GM10266 (cell line): ENCODE measurements around the gene CDH4.

Source experiments
- DNase-seq: peaks from one replicate; pipeline ENCODE4 v3.0.0; 2012; ENCODE audit errors: extremely low spot score
- TF ChIP-seq, protein P1 (sequence below): IDR thresholded peaks from 2 replicates; pipeline ENCODE4 v1.5.1; 2012; ENCODE audit warnings: mild to moderate bottlenecking, low read depth; ENCODE audit not compliant: control insufficient read depth, insufficient read depth; ENCODE audit errors: missing control alignments

The CDH4 gene

DNA sequence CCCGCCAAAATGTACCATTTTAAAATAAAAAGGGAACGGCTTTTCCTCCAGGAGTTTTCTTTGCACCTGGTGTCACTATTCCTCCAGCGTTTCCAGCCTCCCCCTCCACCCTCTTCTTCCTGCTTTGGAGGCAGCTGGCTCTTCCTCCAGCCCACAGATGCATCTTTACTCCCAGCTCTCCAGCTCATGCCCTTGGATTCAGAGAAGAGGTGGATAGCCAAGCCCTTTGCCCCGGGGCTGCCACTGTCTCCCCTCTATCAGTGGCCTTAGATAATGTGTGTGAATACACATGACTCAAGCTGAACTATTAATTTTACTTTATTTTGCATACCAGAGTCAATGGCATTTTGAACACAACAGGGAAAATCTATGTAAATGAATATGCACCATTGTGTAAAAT is 15.3 kb upstream of the CDH4 start:
- TF ChIP-seq, protein P1, sequence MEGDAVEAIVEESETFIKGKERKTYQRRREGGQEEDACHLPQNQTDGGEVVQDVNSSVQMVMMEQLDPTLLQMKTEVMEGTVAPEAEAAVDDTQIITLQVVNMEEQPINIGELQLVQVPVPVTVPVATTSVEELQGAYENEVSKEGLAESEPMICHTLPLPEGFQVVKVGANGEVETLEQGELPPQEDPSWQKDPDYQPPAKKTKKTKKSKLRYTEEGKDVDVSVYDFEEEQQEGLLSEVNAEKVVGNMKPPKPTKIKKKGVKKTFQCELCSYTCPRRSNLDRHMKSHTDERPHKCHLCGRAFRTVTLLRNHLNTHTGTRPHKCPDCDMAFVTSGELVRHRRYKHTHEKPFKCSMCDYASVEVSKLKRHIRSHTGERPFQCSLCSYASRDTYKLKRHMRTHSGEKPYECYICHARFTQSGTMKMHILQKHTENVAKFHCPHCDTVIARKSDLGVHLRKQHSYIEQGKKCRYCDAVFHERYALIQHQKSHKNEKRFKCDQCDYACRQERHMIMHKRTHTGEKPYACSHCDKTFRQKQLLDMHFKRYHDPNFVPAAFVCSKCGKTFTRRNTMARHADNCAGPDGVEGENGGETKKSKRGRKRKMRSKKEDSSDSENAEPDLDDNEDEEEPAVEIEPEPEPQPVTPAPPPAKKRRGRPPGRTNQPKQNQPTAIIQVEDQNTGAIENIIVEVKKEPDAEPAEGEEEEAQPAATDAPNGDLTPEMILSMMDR: no peak
- no peak for DNase-seq

DNA sequence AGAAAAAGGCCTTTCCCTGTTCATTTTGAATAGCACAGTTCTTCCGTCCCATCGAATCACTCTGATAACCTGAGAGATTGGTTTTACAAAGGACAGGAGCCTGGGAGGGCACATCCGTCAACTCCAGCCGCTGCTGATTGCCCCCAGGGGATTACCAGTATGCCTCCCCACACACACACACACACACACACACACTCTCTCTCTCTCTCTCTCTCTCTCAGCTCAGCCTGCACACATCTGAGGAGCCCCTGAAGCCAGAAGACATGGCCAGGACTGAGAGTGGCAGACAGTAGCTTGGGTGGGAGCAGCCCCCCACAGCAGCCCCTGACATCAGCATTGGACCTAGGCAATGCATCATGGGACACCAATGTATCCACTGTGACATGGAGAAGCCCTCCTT is 13.2 kb upstream of the CDH4 start:
- TF ChIP-seq, protein P1: no peak
- no peak for DNase-seq

DNA sequence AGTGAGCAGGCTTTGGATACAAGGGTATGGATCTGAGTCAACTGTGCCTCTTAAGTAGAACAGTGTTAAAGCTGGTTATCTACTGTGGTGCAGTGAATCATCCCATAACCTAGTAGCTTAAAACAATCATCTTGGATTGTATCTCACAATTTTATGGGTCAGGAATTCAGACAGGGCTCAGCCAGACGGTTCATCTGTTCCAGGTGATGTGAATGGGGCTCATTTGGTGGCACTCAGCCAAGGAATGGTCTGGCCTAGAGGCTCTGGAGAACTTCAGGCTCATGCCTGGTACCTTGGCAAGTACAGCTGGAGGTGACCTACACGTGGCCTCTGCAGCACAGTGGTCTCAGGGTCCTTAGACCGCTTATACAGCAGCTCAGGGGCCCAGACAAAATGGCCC is 11.2 kb upstream of the CDH4 start:
- no peak for DNase-seq
- TF ChIP-seq, protein P1: no peak

DNA sequence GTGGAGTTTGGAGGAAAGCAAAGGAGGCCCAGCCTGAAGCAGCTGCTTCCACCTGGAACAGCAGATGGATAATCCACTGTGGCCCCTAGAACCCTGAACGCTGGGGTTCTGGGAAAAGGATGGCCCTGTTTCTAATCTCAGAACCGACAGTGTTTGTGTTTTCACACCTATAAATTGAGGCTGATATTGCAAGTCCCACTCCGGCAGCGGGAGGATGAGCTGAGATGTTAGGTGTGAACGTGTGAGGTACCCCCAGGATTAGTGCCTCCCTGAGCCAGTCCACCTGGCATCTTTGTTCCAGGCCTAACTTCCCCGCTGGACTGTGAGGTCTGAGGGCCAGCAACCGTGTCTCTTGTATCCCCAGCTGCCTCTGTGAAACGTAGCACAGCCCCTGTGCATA is 7.8 kb upstream of the CDH4 start:
- DNase-seq: no peak
- TF ChIP-seq, protein P1: no peak

DNA sequence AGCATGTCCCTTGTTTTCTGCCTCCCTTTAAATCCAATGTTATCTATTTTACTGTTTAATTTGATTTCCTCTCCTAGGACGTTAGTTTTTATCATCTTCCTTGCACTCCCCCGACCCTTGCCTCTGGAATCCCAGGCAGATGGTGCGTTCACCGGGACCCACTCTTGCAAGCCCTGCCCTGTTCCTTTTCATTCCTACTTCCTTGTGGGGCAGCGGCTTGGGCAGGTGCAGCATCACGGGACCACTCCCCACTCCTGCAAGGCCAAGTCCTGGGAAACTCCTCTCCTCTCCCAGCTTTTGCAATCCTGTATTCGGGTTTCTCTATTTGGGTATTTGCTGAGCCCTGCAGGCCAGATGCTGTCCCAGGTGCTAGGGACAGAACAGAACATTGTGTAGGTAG is 5.8 kb upstream of the CDH4 start:
- TF ChIP-seq, protein P1: no peak
- DNase-seq: no peak

DNA sequence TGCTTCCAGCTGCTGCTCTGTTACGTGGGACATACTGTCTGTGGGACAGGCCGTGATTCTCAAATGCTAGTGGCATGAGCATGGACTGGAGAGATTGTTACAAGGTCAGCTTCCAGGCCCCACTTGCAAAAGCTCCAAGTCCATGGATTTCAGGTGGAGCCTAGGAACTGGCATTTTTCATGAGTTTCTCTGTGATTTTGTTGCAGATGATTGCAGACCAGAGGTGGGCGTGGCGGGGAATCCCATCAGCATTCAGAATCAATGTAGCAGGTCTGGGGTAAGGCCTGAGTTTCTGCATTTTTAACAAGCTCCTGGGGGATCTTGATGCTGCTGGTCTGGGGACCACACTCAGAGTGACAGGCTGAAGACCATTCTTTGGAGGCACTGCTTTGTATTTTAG is 2.4 kb upstream of the CDH4 start:
- DNase-seq: no peak
- TF ChIP-seq, protein P1: no peak

DNA sequence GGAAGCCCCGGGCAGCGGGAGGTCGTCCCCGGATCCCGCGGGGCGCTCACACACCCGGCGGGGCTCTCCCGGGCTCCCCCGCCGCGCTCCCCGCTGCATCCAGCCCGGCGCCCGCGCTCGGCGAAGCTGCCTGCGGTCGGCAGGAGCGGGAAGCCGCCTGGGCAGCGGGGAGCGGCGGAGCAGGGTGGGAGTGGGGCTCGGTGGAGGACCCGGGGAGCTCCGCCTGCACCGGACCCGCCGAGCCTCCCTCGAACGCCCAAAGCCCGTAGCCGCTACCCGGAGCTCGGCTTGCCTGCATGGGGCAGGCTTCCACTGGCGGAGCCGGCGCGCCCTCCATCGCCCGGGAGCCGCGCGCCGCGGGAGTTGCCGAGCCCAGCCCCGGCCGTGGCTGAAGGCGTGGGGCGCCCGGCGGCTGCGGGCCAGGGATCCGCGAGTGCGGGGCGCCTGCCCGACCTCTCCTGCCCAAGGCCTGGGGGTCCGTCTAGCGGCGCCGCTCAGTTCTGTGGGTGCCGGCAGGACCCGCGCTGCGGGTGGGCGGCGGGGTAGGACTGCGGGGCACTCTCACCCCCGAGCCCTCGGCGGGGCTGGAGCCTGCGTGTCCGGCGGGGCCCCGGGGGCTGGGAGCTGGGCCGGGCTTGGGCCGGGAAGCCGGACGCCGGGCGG is 671 bp downstream of the CDH4 start:
- TF ChIP-seq, protein P1: no peak
- no peak for DNase-seq
